ENCODE data around the gene IL1RL2.

The IL1RL2 gene

DNA sequence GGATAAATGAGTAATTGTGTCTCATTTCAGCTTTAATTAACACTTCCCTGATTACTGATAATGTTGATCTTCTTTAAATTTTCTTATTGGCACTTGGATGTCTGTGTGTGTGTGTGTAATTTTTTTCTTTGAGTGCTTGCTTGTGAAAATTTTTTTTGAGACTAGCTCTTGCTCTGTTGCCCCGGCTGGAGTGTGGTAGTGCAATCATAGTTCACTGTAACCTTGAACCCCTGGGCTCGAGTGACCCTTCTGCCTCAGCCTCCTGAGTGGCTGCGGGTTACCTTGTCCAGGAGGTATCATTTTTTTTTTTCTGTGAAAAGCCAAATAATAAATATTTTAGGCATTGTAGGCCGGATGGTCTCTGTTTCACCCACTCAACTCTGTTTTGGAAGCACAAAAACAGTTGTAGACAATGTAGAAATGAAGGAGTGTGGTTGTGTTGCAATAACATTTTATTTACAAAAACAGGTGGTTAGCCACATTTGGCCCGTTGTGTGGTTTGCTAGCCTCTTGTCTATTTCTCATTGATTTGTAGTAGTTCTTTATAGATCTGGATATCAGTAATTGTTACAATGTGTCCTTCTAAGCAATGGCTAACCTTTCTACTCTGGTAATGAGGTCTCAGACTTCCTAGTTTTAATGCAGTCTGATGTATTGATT lies 7.9 kb downstream of the IL1RL2 start:
- no peak for DNase-seq
- no peaks in the 10 kb centered on the region for H3K9me3 ChIP-seq
- H3K36me3 ChIP-seq = no peaks in the 10 kb centered on the region
- H3K4me1 ChIP-seq = no peaks in the 10 kb centered on the region
- no peaks in the 10 kb centered on the region for H3K27me3 ChIP-seq
- TF ChIP-seq, protein P1, sequence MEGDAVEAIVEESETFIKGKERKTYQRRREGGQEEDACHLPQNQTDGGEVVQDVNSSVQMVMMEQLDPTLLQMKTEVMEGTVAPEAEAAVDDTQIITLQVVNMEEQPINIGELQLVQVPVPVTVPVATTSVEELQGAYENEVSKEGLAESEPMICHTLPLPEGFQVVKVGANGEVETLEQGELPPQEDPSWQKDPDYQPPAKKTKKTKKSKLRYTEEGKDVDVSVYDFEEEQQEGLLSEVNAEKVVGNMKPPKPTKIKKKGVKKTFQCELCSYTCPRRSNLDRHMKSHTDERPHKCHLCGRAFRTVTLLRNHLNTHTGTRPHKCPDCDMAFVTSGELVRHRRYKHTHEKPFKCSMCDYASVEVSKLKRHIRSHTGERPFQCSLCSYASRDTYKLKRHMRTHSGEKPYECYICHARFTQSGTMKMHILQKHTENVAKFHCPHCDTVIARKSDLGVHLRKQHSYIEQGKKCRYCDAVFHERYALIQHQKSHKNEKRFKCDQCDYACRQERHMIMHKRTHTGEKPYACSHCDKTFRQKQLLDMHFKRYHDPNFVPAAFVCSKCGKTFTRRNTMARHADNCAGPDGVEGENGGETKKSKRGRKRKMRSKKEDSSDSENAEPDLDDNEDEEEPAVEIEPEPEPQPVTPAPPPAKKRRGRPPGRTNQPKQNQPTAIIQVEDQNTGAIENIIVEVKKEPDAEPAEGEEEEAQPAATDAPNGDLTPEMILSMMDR (IDR thresholded peaks at IDR 0.05) = no peak
- no peak overlapping the region for H3K4me3 ChIP-seq
- no peak overlapping the region for H3K27ac ChIP-seq
- intact Hi-C loops (cut with DNase I; ENCODE audit: low total_unique reads) = no loop called here

DNA sequence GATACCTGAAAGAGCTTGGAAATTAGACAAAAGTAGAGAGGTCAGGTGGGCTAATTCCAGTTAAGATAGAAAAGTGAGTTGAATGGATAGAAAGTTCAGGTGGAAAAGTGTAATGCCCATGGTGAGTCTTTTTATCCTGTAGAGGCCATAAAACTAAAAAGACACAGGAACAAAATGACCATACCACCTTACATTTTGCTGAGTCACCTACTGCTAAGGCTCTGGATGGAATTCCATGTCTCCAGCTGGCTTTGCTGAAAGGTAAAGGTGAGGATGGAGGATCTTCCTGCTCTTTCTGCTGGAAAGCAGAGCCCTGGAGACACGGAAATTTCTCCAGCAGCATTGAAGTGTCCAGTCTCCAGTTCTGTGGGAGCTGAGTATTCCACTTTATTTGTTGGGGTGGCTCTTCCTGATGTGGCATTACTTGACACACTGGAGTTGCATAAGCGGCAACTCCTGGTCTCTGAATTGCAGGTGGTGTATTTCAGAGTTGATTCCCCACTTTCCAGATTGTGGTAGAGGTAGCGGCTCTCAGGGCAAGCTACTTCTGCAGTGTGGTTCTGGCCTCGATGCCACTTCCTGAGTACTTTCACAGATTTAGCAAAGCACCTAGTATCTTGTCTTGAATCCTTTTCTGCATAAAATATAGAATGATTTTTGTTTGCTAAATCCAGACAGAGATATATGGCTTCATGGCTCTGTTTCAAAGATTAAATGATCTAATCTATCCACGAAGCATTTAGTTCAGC lies 10.7 kb downstream of the IL1RL2 start:
- Histone ChIP-seq H3K4me1 (no peaks in the 10 kb centered on the region), H3K9me3 (no peaks in the 10 kb centered on the region), H3K27me3 (no peaks in the 10 kb centered on the region), H3K36me3 (no peaks in the 10 kb centered on the region), H3K27ac (no peak overlapping the region), H3K4me3 (no peak overlapping the region)
- TF ChIP-seq, protein P1 (IDR thresholded peaks at IDR 0.05) = no peak
- no peak for DNase-seq
- intact Hi-C loops (cut with DNase I; ENCODE audit: low total_unique reads) = no loop called here

DNA sequence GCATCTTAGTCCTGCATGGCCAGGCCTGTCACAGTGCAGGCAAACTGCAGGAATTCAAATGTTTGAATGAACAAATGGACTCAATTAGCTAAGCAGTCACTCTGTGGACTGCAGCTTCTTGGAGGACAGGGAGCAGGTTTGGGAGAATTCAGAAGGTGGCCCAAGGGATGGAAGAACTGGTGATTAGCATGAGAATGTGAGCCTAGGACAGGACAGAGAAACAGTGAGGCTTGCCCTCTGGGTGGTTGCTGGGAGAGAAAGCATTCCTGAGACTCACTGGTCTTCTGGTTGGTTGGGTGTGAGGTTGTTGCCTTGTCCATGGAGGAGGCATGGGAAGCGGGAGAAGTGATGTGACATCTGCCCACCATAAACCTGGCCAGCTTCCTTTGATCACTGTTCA lies 13.7 kb downstream of the IL1RL2 start:
- Histone ChIP-seq H3K36me3 (no peaks in the 10 kb centered on the region), H3K4me1 (no peaks in the 10 kb centered on the region), H3K27ac (no peak overlapping the region), H3K4me3 (no peak overlapping the region), H3K9me3 (no peaks in the 10 kb centered on the region), H3K27me3 (no peaks in the 10 kb centered on the region)
- no peak for DNase-seq
- intact Hi-C loops (cut with DNase I; ENCODE audit: low total_unique reads) = no loop called here
- TF ChIP-seq, protein P1 (IDR thresholded peaks at IDR 0.05) = no peak

DNA sequence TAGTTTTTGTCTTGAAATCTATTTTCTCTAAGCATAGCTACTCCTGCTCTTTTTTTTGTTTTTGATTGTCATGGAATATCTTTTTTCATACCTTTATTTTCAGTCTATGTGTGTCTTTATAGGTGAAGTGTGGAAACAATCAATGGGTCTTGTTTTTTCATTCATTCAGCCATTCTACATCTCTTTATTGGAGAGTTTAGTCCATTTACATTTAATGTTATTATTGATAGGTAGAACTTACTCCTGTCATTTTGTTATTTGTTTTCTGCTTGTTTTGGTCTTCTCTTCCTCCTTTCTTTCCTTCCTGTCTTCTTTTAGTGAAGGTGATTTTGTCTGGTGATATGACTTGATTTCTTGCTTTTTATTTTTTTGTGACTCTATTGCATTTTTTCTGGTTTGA lies 17.8 kb downstream of the IL1RL2 start:
- no peak for DNase-seq
- H3K4me1 ChIP-seq = peaks cover 0 to 2% (median 0%) of the 10 kb centered on the region in 4 donors
- TF ChIP-seq, protein P1 (IDR thresholded peaks at IDR 0.05) = no peak
- no peaks in the 10 kb centered on the region for H3K9me3 ChIP-seq
- H3K36me3 ChIP-seq = no peaks in the 10 kb centered on the region
- no peak overlapping the region for H3K27ac ChIP-seq
- H3K27me3 ChIP-seq = no peaks in the 10 kb centered on the region
- no peak overlapping the region for H3K4me3 ChIP-seq
- intact Hi-C loops (cut with DNase I; ENCODE audit: low total_unique reads) = no loop called here

DNA sequence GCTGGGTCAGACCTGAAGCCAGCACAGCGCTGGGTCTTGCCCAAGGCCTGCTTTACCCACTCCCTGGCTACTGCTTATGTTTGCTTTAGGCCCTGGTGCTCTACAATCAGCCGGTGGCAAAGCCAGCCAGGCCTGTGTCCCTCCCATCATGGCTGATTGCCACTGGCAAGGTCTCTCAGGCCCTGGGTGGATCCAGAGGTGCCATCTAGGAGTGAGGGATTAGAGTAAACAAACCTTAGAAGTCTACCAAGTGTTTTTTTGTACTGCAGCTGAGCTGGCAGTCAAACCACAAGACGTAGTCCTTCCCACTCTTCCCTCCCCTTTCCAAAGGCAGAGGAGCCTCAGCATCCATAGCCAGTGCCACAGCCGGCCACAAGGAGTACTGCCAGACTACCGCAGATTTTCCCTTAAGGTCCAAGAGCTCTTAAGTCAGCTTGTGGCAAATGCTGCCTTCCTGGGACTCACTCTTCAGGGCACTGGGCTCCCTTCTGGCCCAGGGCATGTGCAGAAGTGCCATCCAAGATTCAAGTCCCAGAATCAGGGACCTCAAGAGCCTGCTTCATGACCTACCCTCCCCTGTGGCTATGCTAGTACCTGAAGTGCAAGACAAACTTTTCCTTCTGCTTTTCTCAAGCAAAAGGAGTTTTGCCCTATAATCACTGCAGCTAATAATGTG lies 20.0 kb downstream of the IL1RL2 start:
- Histone ChIP-seq H3K9me3 (no peaks in the 10 kb centered on the region), H3K4me3 (no peak overlapping the region), H3K27ac (no peak overlapping the region), H3K27me3 (no peaks in the 10 kb centered on the region), H3K4me1 (peaks cover 0 to 2% (median 0%) of the 10 kb centered on the region in 4 donors), H3K36me3 (no peaks in the 10 kb centered on the region)
- intact Hi-C loops (cut with DNase I; ENCODE audit: low total_unique reads) = no loop called here
- no peak for DNase-seq
- TF ChIP-seq, protein P1 (IDR thresholded peaks at IDR 0.05) = no peak

All from tibial artery (tissue), 4 donors.